ENCODE data around the gene UBC.
"Not testable (repeated sequence)": the region's sequence is repeated elsewhere in the genome, so short reads cannot be mapped to it uniquely, and the experiment has no call there.

The UBC gene

GRCh38 chr12:124947561-124948398 is 33.3 kb upstream of the UBC start:
- TF ChIP-seq POLR2AphosphoS5 (IDR thresholded peaks at IDR 0.05; ENCODE audit: low read depth, low read length) (no peak), TAF1 (IDR thresholded peaks at IDR 0.05; ENCODE audit: borderline replicate concordance, low read depth, low read length) (no peak), POLR2A (IDR thresholded peaks at IDR 0.05; ENCODE audit: low read depth, low read length) (no peak)
- no peak for FAIRE-seq
- no peak for DNase-seq (ENCODE audit: insufficient read length)

- FAIRE-seq: no peak
- DNase-seq (ENCODE audit: insufficient read length): no peak
- no peak for TF ChIP-seq POLR2AphosphoS5 (IDR thresholded peaks at IDR 0.05; ENCODE audit: low read depth, low read length)
These were observed 32.6 kb upstream of the UBC start for GRCh38 chr12:124947013-124947412.

GRCh38 chr12:124946447-124946793 is 32.0 kb upstream of the UBC start:
- FAIRE-seq (no peak), DNase-seq (ENCODE audit: insufficient read length) (no peak)
- TF ChIP-seq TAF1 (IDR thresholded peaks at IDR 0.05; ENCODE audit: borderline replicate concordance, low read depth, low read length) (no peak), POLR2AphosphoS5 (IDR thresholded peaks at IDR 0.05; ENCODE audit: low read depth, low read length) (no peak), POLR2A (IDR thresholded peaks at IDR 0.05; ENCODE audit: low read depth, low read length) (no peak)

- DNase-seq (ENCODE audit: insufficient read length): no peak
- TF ChIP-seq TAF1 (IDR thresholded peaks at IDR 0.05; ENCODE audit: borderline replicate concordance, low read depth, low read length) (no peak), POLR2AphosphoS5 (IDR thresholded peaks at IDR 0.05; ENCODE audit: low read depth, low read length) (no peak), POLR2A (IDR thresholded peaks at IDR 0.05; ENCODE audit: low read depth, low read length) (no peak)
- no peak for FAIRE-seq
These were observed 26.7 kb upstream of the UBC start for GRCh38 chr12:124941170-124941527.

GRCh38 chr12:124940393-124941169 is 26.1 kb upstream of the UBC start:
- TF ChIP-seq POLR2A (IDR thresholded peaks at IDR 0.05; ENCODE audit: low read depth, low read length) (peak; percentile 58; the same call in 1 of the 2 replicates), POLR2AphosphoS5 (IDR thresholded peaks at IDR 0.05; ENCODE audit: low read depth, low read length) (peak; percentile 62; the same call in 1 of the 2 replicates), TAF1 (IDR thresholded peaks at IDR 0.05; ENCODE audit: borderline replicate concordance, low read depth, low read length) (no peak)
- FAIRE-seq: peak; percentile 82
- no peak for DNase-seq (ENCODE audit: insufficient read length)

- TF ChIP-seq TAF1 (IDR thresholded peaks at IDR 0.05; ENCODE audit: borderline replicate concordance, low read depth, low read length) (no peak), POLR2A (IDR thresholded peaks at IDR 0.05; ENCODE audit: low read depth, low read length) (no peak), POLR2AphosphoS5 (IDR thresholded peaks at IDR 0.05; ENCODE audit: low read depth, low read length) (no peak)
- FAIRE-seq (no peak), DNase-seq (ENCODE audit: insufficient read length) (no peak)
These were observed 25.6 kb upstream of the UBC start for GRCh38 chr12:124940143-124940392.

GRCh38 chr12:124939421-124940142 is 25.1 kb upstream of the UBC start:
- FAIRE-seq: peak; percentile 84
- no peak for TF ChIP-seq TAF1 (IDR thresholded peaks at IDR 0.05; ENCODE audit: borderline replicate concordance, low read depth, low read length)
- DNase-seq (ENCODE audit: insufficient read length): no peak

GRCh38 chr12:124939079-124939420 is 24.6 kb upstream of the UBC start:
- DNase-seq (ENCODE audit: insufficient read length): no peak
- FAIRE-seq: peak; percentile 83

GRCh38 chr12:124938587-124938986 is 24.1 kb upstream of the UBC start:
- TF ChIP-seq POLR2AphosphoS5 (IDR thresholded peaks at IDR 0.05; ENCODE audit: low read depth, low read length) (no peak), TAF1 (IDR thresholded peaks at IDR 0.05; ENCODE audit: borderline replicate concordance, low read depth, low read length) (no peak), POLR2A (IDR thresholded peaks at IDR 0.05; ENCODE audit: low read depth, low read length) (peak; percentile 35; the same call in 1 of the 2 replicates)
- FAIRE-seq (no peak), DNase-seq (ENCODE audit: insufficient read length) (no peak)

More at GRCh38 chr12:124939079-124939420, 24.6 kb upstream of the UBC start:
- no peak for TF ChIP-seq POLR2AphosphoS5 (IDR thresholded peaks at IDR 0.05; ENCODE audit: low read depth, low read length)
- no peak; the same call in 1 of the 2 replicates for TF ChIP-seq POLR2A (IDR thresholded peaks at IDR 0.05; ENCODE audit: low read depth, low read length)
- no peak for TF ChIP-seq TAF1 (IDR thresholded peaks at IDR 0.05; ENCODE audit: borderline replicate concordance, low read depth, low read length)

GRCh38 chr12:124938108-124938507 is 23.7 kb upstream of the UBC start:
- DNase-seq (ENCODE audit: insufficient read length) (no peak), FAIRE-seq (no peak)
- TF ChIP-seq POLR2AphosphoS5 (IDR thresholded peaks at IDR 0.05; ENCODE audit: low read depth, low read length) (no peak), TAF1 (IDR thresholded peaks at IDR 0.05; ENCODE audit: borderline replicate concordance, low read depth, low read length) (no peak), POLR2A (IDR thresholded peaks at IDR 0.05; ENCODE audit: low read depth, low read length) (peak; percentile 31; the same call in 1 of the 2 replicates)

GRCh38 chr12:124931528-124931927 is 17.1 kb upstream of the UBC start:
- not testable (repeated sequence) for FAIRE-seq

GRCh38 chr12:124930586-124930985 is 16.1 kb upstream of the UBC start:
- no peak for DNase-seq (ENCODE audit: insufficient read length)
- FAIRE-seq: no peak
- TF ChIP-seq POLR2A (IDR thresholded peaks at IDR 0.05; ENCODE audit: low read depth, low read length): no peak
- TF ChIP-seq TAF1 (IDR thresholded peaks at IDR 0.05; ENCODE audit: borderline replicate concordance, low read depth, low read length): no peak
- no peak for TF ChIP-seq POLR2AphosphoS5 (IDR thresholded peaks at IDR 0.05; ENCODE audit: low read depth, low read length)

More at GRCh38 chr12:124931528-124931927, 17.1 kb upstream of the UBC start:
- not testable (repeated sequence) for DNase-seq (ENCODE audit: insufficient read length)
